OCI-LY3 (cell line): Measurements from ENCODE around the gene PACRG.
A peak's percentile ranks its signal among the peaks of the same experiment; 100 is the strongest.

Experiments
- H2AFZ ChIP-seq: fragments of 200-600, 300-600 bp; shearing (Covaris generic); 2 replicates; pipeline ENCODE4 v1.6.0; 2014; ENCODE audit warnings: antibody characterized with exemption, low read depth, low read length
- H3K27ac ChIP-seq: fragments of 200-600, 300-600 bp; sonication (generic); 2 replicates; pipeline ENCODE4 v1.5.1; 2014; ENCODE audit warnings: mild to moderate bottlenecking, low read length, moderate library complexity, mixed read lengths
- H3K27me3 ChIP-seq: fragments of 200-600, 300-600 bp; sonication (generic); 2 replicates; pipeline ENCODE4 v1.6.1; 2014; ENCODE audit warnings: low read depth, low read length, mixed read lengths
- H3K36me3 ChIP-seq: fragments of 200-600, 300-600 bp; sonication (generic); replicated peaks from 2 replicates; pipeline ENCODE3; 2014; ENCODE audit warnings: low read depth, low read length, mixed read lengths
- H3K4me1 ChIP-seq: fragments of 300-600, 200-600 bp; sonication (generic); 2 replicates; pipeline ENCODE4 v1.6.1; 2014; ENCODE audit warnings: low read length, mixed read lengths
- H3K4me2 ChIP-seq: fragments of 200-600, 300-600 bp; sonication (generic); 2 replicates; pipeline ENCODE4 v1.6.1; 2014; ENCODE audit warnings: low read length, mixed read lengths
- H3K4me3 ChIP-seq: fragments of 300-600, 200-600 bp; sonication (generic); 2 replicates; pipeline ENCODE4 v1.5.1; 2014; ENCODE audit warnings: antibody characterized with exemption, mild to moderate bottlenecking, low read length, moderate library complexity
- H3K79me2 ChIP-seq: fragments of 300-600, 200-600 bp; shearing (Covaris generic); 2 replicates; pipeline ENCODE4 v1.6.1; 2014; ENCODE audit warnings: mild to moderate bottlenecking, low read length, mixed read lengths
- H3K9ac ChIP-seq: fragments of 300-600, 200-600 bp; shearing (Covaris generic); 2 replicates; pipeline ENCODE4 v1.6.0; 2014; ENCODE audit warnings: mild to moderate bottlenecking, low read length, moderate library complexity
- H3K9me3 ChIP-seq: fragments of 200-600, 300-600 bp; shearing (Covaris generic); 2 replicates; pipeline ENCODE4 v1.6.1; 2014; ENCODE audit warnings: low read length, mixed read lengths; ENCODE audit not compliant: insufficient read depth
- H4K20me1 ChIP-seq: fragments of 200-600, 300-600 bp; sonication (generic); 2 replicates; pipeline ENCODE4 v1.6.1; 2016; ENCODE audit warnings: low read length, mixed read lengths; ENCODE audit not compliant: insufficient read depth
- EZH2phosphoT487 ChIP-seq: fragments of 200-600 bp; shearing (Covaris generic); IDR thresholded peaks from 2 replicates; pipeline ENCODE4 v1.6.1; 2018; ENCODE audit warnings: antibody characterized with exemption, mixed run types, low read depth
- TF ChIP-seq, protein P1 (sequence below): fragments of 200-600, 300-600 bp; sonication (generic); IDR thresholded peaks from 2 replicates; pipeline ENCODE4 v1.5.1; 2014; ENCODE audit warnings: antibody characterized with exemption, low read length, low read depth

PACRG gene

DNA sequence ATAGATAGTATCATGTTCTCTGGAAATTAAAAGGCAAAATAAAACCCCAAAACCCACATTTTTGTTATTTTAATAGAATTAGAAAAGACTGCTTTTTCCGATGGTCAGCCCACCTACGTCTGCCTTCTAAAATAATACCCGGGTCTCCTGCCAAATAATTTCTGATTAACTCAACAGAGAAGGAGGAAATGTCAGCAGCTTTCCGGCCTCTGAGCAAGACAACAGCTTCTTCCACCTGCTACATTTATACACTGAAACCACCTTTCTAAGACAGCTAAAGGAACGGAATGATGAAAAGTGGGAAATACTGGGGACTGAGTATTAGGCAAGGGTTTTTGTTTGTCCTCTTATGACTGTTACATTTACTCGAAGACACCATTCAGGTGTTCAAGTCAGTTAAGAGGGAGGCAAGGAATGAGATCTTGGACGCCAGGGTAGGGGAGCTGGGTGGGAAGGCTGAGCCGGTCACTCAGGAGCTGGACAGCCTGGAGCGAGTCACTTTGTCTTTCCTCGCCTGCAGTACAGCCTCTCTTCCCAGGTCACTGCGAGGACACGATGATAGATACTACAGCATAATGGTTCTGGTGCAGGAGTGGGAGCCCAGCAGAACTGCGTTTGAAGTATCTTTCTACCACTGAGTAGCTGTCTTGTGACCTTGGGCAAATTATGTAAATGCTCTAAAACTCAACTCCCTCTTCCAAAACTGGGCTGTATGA, 590.5 kb downstream of the PACRG start:
- Histone ChIP-seq H3K4me3 (no peak overlapping the region), H3K79me2 (no peaks in the 10 kb centered on the region), H3K27ac (no peak overlapping the region), H3K27me3 (no peaks in the 10 kb centered on the region), H3K9me3 (no peaks in the 10 kb centered on the region), H4K20me1 (no peaks in the 10 kb centered on the region), H3K4me2 (no peak overlapping the region), H3K9ac (no peak overlapping the region), H3K4me1 (no peaks in the 10 kb centered on the region), H3K36me3 (no peaks in the 10 kb centered on the region), H2AFZ (no peak overlapping the region)
- no peak for TF ChIP-seq EZH2phosphoT487
- TF ChIP-seq, protein P1, sequence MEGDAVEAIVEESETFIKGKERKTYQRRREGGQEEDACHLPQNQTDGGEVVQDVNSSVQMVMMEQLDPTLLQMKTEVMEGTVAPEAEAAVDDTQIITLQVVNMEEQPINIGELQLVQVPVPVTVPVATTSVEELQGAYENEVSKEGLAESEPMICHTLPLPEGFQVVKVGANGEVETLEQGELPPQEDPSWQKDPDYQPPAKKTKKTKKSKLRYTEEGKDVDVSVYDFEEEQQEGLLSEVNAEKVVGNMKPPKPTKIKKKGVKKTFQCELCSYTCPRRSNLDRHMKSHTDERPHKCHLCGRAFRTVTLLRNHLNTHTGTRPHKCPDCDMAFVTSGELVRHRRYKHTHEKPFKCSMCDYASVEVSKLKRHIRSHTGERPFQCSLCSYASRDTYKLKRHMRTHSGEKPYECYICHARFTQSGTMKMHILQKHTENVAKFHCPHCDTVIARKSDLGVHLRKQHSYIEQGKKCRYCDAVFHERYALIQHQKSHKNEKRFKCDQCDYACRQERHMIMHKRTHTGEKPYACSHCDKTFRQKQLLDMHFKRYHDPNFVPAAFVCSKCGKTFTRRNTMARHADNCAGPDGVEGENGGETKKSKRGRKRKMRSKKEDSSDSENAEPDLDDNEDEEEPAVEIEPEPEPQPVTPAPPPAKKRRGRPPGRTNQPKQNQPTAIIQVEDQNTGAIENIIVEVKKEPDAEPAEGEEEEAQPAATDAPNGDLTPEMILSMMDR, result no peak

DNA sequence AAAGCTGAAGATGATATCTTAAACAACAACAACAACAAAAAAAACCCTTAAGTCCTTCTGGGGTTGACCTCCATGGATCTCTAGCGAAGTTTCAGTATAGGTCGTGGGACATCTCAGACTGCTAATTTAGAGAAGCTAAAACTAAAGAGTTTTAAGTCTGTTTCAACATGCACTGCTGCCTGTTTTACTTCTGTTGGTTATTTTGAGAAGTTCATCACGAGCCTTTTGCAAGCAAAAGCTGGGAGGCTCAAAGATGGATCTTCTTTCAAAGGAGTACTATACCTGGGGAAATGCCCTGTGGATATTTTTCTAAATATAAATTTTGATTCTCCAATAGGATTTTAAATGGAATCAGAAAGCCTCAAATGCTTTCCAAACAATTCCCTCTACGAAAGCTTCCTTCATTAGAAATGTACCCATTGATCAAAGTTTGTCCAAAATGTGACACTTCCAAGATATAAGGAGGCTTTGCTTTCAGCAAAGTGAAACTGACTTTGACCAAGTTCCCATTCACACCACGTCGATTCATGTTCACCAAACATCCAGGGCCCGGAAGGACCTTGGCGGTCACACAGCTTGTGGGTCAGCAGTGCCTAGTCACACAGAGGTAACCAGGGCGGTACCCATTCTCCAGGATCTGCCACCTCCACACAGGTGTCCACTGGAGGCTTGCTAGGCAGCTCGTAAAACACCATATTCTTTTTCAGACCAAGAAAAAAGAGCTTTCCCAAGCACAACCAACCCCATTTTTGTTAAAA, 592.0 kb downstream of the PACRG start:
- 0 out of 2 replicates have a peak overlapping the region, but pooled peaks have one; percentile 14 for H3K4me2 ChIP-seq
- H3K27ac ChIP-seq, result no peak overlapping the region
- no peak overlapping the region for H3K9ac ChIP-seq
- no peaks in the 10 kb centered on the region for H3K4me1 ChIP-seq
- H3K36me3 ChIP-seq, result no peaks in the 10 kb centered on the region
- TF ChIP-seq, protein P1, result no peak
- TF ChIP-seq EZH2phosphoT487, result no peak
- 0 out of 2 replicates have a peak, but pooled peaks cover 2% of the 10 kb centered on the region for H3K27me3 ChIP-seq
- no peaks in the 10 kb centered on the region for H3K9me3 ChIP-seq
- no peak overlapping the region for H3K4me3 ChIP-seq
- no peak overlapping the region for H2AFZ ChIP-seq
- no peaks in the 10 kb centered on the region for H4K20me1 ChIP-seq
- H3K79me2 ChIP-seq, result no peaks in the 10 kb centered on the region

DNA sequence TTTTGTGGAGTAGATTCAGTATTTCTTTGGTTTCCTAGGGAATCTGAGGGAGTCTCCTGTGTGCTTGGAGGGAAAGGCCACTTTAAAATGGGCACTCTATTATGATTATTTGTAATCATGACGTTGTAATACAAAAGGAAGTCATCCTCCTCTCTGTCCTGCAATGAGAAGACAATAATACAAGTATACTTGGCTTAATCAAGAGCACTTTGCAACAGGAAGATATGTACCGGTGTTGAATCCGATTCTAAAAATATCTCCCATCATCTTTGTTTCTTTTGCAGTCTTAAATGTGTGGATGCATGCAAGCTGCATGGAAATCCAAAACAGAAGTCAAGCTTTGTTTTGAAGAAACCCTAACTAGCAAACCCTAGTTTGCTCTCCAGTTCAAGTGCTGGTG, 592.6 kb downstream of the PACRG start:
- no peaks in the 10 kb centered on the region for H3K79me2 ChIP-seq

DNA sequence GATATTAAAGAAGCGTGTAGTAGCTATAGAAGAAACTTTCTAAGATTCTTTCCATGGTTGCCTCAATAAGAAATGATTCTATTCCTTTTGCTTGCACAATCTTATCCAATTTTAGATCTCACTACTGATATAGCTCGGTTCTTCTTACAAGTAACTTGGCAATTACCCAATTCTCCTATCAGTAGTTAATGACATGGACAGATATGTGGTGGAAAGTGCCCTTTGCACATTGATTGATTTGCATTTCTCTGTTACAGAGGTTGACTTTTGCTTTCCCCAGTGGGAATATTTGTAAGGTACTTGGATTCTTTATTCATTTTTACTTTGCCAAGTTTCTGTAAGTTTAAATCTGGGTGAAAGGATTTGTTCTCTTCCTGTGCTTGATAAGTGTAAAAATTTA, 593.0 kb downstream of the PACRG start:
- Histone ChIP-seq H3K27me3 (peaks cover 5% of the 10 kb centered on the region; the same call in 1 of the 2 replicates), H3K4me3 (no peak overlapping the region), H3K36me3 (no peaks in the 10 kb centered on the region), H3K4me1 (no peaks in the 10 kb centered on the region), H2AFZ (no peak overlapping the region), H4K20me1 (no peaks in the 10 kb centered on the region), H3K9ac (no peak overlapping the region), H3K79me2 (no peaks in the 10 kb centered on the region), H3K4me2 (no peak overlapping the region), H3K9me3 (no peaks in the 10 kb centered on the region), H3K27ac (no peak overlapping the region)
- TF ChIP-seq, protein P1, result no peak
- TF ChIP-seq EZH2phosphoT487, result no peak

More for the DNA sequence above, 592.6 kb downstream of the PACRG start:
- H3K27me3 ChIP-seq, result peaks cover 5% of the 10 kb centered on the region; the same call in 1 of the 2 replicates
- no peaks in the 10 kb centered on the region for H3K9me3 ChIP-seq
- H3K27ac ChIP-seq, result no peak overlapping the region
- no peaks in the 10 kb centered on the region for H3K36me3 ChIP-seq
- no peak overlapping the region for H2AFZ ChIP-seq
- H3K4me2 ChIP-seq, result 0 out of 2 replicates have a peak overlapping the region, but pooled peaks have one; percentile 14
- H3K9ac ChIP-seq, result no peak overlapping the region
- no peaks in the 10 kb centered on the region for H4K20me1 ChIP-seq
- TF ChIP-seq EZH2phosphoT487, result no peak
- H3K4me1 ChIP-seq, result no peaks in the 10 kb centered on the region
- H3K4me3 ChIP-seq, result no peak overlapping the region
